Esophagus squamous epithelium (tissue), 4 donors: Measurements from ENCODE around the gene ASB13.

Source experiments
- POLR2A ChIP-seq, 4 donors: fragments of 450-650 bp; IDR thresholded peaks; one replicate each; pipeline ENCODE4 v1.6.1; 2017; ENCODE audit warnings: antibody characterized with exemption in 4 of 4, mild to moderate bottlenecking in 4 of 4, moderate library complexity in 3 of 4
- TF ChIP-seq, protein P1 (sequence below), 6 experiments: fragments of 450-650 bp in 4 of 6; fragments of 200-600 bp in 2 of 6; sonication (generic) in 2 of 6; IDR thresholded peaks; one replicate each; pipeline ENCODE4 v1.5.1; 2016 to 2019; ENCODE audit warnings: antibody characterized with exemption in 6 of 6, mild to moderate bottlenecking in 4 of 6, moderate library complexity in 4 of 6

DNA sequence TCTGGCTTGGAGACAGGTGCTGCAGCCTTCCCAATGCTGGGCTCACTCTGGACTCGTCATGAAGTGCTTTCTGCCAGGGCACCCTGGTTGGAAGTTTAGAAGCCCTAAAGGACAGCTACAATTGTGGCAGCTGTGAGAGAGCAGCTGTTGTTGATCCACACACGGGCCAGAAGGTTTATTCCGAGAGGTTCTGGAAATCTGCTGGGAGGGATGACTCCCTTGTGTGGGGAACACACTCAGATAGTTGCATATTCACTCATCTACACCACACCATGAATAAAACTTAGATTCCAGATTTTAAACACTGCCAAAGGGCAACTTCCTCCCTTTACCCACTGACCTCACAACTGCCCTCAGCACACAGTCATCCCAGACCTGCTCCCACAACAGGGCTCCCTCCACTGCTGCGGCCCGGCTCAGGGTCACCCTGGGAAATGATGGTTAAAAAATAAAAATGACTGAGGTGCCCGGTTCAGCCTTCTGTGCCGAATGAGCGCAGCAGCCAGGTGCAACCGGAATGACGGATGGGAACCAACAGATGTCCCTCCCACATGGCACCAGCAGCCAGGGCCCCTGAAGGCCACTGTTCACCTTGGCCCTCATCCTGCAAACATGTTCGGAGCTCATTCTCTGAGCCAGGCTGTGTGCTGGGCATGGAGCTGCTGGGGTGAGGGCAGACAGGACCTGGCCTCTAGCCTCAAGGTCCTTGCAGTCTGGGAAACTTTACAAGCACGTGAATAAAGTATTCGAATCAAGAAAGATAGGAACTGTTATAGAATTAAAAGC lies 40.2 kb downstream of the ASB13 start:
- TF ChIP-seq, protein P1, sequence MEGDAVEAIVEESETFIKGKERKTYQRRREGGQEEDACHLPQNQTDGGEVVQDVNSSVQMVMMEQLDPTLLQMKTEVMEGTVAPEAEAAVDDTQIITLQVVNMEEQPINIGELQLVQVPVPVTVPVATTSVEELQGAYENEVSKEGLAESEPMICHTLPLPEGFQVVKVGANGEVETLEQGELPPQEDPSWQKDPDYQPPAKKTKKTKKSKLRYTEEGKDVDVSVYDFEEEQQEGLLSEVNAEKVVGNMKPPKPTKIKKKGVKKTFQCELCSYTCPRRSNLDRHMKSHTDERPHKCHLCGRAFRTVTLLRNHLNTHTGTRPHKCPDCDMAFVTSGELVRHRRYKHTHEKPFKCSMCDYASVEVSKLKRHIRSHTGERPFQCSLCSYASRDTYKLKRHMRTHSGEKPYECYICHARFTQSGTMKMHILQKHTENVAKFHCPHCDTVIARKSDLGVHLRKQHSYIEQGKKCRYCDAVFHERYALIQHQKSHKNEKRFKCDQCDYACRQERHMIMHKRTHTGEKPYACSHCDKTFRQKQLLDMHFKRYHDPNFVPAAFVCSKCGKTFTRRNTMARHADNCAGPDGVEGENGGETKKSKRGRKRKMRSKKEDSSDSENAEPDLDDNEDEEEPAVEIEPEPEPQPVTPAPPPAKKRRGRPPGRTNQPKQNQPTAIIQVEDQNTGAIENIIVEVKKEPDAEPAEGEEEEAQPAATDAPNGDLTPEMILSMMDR (IDR thresholded peaks at IDR 0.05), result no peak
- no peak for TF ChIP-seq POLR2A (IDR thresholded peaks at IDR 0.05)
